ENCODE data around the gene KANK4. TPM values are rescaled to one million over a fixed set of nuclear protein-coding genes. Genes with fewer than 3 reads are reported as not detected.

The KANK4 gene
- total RNA-seq, 2 donors from 2014 or later: not detected

DNA sequence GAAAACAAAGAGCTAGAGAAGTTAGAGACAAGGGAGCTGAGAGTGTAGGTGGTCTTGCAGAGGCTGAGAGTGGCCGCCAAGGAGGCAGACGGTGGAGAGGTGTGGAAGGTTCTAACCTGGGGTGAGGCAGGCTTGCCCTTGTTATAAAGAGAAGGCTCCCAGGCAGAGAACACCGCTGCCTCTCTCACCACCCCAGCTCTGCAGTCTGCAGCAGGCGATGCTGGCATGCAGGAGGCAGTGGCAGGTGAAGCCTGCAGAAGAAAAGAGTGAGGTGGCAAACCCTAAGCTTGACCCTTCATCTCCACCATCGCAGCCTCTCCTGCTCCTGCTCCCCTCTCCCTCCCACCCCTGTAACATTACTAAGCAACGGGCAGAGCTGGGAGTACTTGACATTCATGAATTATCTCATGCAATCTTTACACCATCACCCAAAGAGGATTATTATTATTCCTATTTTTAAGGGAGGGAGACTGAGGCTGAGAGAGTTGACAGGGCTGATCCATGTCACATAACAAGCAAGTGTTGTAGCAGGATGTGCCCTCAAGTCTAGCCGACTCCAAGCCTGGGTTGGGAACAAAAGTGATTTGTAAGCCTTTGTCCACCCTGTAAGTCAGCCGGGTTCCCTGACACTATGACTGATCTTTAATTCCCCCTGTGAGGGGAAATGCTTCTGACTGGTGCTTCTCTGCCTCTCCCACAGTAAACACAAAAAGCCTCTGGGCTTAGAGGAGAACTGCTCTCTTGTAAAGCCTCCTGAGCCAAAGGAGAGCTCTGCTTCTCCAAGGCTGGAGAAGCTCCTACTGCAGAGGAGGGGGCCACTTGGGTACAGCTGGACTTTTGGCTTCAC, 36.1 kb downstream of the KANK4 start:
- ATAC-seq (peak in 1 of 2 donors; percentile 26), DNase-seq (ENCODE audit: low spot score) (no peak)
- H3K4me3 Mint-ChIP-seq: no peak overlapping the region
- no peaks in the 10 kb centered on the region for H3K9me3 Mint-ChIP-seq
- H3K27ac Mint-ChIP-seq: no peak overlapping the region
- H3K36me3 Mint-ChIP-seq: no peaks in the 10 kb centered on the region
- peaks cover 25 to 45% of the 10 kb centered on the region in 2 donors for H3K27me3 Mint-ChIP-seq
- no peaks in the 10 kb centered on the region for H3K4me1 Mint-ChIP-seq (ENCODE audit: low read depth in 2 of 2)

DNA sequence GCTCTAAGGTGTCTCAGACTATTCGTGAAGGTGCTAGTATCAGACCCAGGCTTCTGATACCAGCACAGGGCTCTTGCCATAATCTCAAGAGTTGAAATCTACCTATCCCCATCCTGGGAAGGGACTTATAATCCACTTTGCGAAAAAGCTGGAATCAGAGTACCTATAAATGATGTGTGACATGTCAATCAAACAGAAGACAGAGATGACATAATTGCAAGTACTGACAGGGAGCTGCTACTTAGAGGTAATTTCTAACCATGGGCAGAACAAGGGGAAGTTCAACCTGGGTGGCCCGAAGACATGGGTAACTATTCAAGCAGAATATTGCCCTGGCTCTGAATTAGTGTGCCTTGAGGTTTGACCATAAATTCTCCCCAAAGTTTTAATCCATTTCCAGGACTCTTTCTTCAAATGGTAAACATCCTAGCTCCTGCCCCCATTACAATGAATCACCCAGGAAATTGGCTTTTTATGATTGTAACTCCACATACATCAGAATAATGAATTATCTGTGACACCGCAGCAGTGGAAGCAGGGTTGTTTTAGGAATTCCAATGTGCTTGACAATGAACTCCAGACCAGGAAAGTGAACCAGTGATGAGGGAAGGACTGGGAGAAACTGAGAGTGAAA, 37.2 kb downstream of the KANK4 start:
- DNase-seq (ENCODE audit: low spot score) (peak; percentile 31), ATAC-seq (no peak)
- no peak overlapping the region for H3K27ac Mint-ChIP-seq
- no peak overlapping the region for H3K4me3 Mint-ChIP-seq
- H3K4me1 Mint-ChIP-seq (ENCODE audit: low read depth in 2 of 2): no peaks in the 10 kb centered on the region
- no peaks in the 10 kb centered on the region for H3K36me3 Mint-ChIP-seq
- H3K27me3 Mint-ChIP-seq: peaks cover 28 to 38% of the 10 kb centered on the region in 2 donors
- peaks cover 2% of the 10 kb centered on the region for H3K9me3 Mint-ChIP-seq

DNA sequence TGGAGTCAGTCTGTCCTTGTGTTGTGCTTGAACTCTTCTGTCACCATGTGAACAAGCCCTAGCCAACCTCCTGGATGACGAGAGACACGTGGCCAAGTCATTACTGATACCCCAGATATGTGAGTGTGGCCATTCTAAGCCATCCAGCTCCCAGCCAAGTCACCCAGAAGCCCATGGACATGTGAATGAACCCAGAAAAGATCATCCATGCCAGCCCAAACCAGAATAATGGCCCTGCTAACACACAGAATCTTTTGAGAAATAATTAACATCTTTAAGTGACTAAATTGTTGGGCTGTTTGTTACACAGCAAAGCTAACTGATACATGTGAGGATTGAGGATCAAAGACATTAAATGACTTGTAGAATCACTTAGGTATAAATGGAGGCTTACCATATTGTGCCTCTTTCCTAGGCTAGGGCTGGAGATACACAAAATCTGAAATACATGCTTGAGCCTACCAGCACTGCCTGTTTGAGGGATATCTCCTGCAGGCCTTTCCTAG, 38.2 kb downstream of the KANK4 start:
- DNase-seq (ENCODE audit: low spot score) (peak; percentile 50), ATAC-seq (no peak)
- no peak overlapping the region for H3K27ac Mint-ChIP-seq
- no peaks in the 10 kb centered on the region for H3K36me3 Mint-ChIP-seq
- no peaks in the 10 kb centered on the region for H3K4me1 Mint-ChIP-seq (ENCODE audit: low read depth in 2 of 2)
- peaks cover 2% of the 10 kb centered on the region for H3K9me3 Mint-ChIP-seq
- H3K4me3 Mint-ChIP-seq: no peak overlapping the region
- peaks cover 21 to 30% of the 10 kb centered on the region in 2 donors for H3K27me3 Mint-ChIP-seq

DNA sequence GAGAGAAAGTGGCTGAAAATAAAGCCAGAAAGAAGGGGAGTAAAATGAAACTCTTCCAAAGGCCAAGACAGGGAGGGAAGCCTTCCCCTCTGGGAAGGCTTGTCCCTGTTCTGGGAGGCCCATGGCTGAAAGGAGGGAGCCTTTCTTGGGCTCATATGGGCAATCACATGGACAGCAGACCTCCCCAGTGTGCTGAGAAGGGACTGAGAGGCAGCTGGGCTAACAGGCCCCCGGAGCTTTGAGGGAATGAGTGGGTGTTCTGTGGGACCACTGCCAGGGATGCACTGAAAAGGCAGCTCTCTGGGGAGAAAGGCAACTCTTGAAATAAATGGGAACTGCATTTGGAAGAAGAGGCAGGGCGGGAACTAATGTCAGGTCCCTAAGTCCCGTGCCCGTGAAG, 39.1 kb downstream of the KANK4 start:
- peak; percentile 25 for DNase-seq (ENCODE audit: low spot score)
- ATAC-seq: no peak
- H3K9me3 Mint-ChIP-seq: peaks cover 2% of the 10 kb centered on the region

DNA sequence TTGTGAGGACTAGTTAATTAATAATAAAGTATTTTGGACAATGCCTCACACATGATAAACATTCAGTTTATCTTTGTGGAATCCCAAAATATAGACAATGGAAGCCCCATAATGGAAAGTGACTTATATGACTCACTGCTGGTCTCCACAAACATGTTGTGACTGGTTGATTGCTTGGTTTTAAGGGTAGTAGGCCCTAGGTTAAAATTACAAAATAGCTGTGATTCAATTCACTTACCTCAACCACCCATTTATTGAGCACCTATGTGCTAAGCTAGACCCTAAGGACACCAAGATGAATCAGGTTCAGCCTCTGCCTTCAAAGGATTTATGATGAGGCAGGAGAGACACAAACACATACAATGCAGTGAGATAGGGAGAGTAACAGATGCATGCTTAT, 42.4 kb downstream of the KANK4 start:
- H3K4me3 Mint-ChIP-seq: no peak overlapping the region
- H3K4me1 Mint-ChIP-seq (ENCODE audit: low read depth in 2 of 2): peaks cover 7 to 12% of the 10 kb centered on the region in 2 donors
- DNase-seq (ENCODE audit: low spot score): no peak
- no peak overlapping the region for H3K27ac Mint-ChIP-seq
- no peak for ATAC-seq
- peaks cover 8 to 11% of the 10 kb centered on the region in 2 donors for H3K27me3 Mint-ChIP-seq
- peaks cover 2% of the 10 kb centered on the region for H3K9me3 Mint-ChIP-seq
- no peaks in the 10 kb centered on the region for H3K36me3 Mint-ChIP-seq

More for the DNA sequence above, 39.1 kb downstream of the KANK4 start:
- Mint-ChIP-seq H3K27ac (no peak overlapping the region), H3K27me3 (peaks cover 19 to 21% of the 10 kb centered on the region in 2 donors), H3K36me3 (no peaks in the 10 kb centered on the region), H3K4me1 (ENCODE audit: low read depth in 2 of 2) (no peaks in the 10 kb centered on the region), H3K4me3 (no peak overlapping the region)

DNA sequence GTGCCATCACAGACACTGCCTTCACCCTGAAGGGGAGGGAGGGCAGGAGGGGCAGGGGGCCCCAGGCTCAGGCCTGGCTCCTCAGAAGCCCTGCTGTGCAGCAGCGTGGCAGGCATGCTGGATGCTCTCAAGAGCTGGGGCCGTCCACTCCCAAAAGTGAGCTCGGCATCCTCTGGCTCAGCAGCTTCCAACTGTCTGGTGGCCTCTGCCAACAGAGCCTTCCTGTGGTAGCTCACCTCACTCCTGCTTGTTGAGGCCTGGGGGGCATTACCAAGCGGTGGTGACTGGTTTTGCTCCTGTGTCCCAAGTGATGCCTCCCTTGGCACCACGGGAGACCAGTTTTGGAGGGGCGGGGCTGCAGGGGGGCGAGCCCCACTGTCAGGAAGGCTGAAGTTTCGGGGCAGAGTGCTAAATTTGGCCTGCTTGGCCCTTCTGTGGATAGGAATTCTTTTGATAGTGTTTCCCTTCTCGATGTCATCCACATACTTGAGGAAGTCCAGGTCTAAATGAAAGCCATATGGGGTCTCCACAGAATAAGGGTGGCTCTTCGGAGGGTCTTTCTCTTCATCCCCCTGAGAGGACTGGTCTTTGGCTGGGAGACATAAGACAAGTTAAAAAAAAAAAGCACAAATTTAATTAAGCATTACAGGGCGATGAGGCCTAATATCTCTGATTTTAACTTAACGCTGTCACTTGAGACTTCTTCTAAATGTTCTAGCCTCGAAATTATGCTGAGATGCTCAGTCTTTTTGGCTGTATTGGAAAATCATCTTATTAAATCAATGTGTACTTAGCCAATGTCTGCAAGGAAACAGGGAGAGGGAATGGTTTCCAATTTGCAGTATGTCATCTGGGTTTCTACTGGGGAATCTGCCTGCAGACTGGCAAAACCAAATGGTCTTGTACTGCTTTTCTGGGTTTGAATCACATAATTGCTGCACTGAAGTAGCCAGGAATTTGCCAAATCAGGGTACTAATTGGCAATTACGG, 44.4 kb downstream of the KANK4 start:
- H3K27ac Mint-ChIP-seq: no peak overlapping the region
- no peak for ATAC-seq
- peaks cover 4 to 7% of the 10 kb centered on the region in 2 donors for H3K27me3 Mint-ChIP-seq
- peak; percentile 38 for DNase-seq (ENCODE audit: low spot score)
- H3K4me1 Mint-ChIP-seq (ENCODE audit: low read depth in 2 of 2): peaks cover 11 to 18% of the 10 kb centered on the region in 2 donors
- no peaks in the 10 kb centered on the region for H3K36me3 Mint-ChIP-seq
- no peak overlapping the region for H3K4me3 Mint-ChIP-seq
- peaks cover 2% of the 10 kb centered on the region for H3K9me3 Mint-ChIP-seq

DNA sequence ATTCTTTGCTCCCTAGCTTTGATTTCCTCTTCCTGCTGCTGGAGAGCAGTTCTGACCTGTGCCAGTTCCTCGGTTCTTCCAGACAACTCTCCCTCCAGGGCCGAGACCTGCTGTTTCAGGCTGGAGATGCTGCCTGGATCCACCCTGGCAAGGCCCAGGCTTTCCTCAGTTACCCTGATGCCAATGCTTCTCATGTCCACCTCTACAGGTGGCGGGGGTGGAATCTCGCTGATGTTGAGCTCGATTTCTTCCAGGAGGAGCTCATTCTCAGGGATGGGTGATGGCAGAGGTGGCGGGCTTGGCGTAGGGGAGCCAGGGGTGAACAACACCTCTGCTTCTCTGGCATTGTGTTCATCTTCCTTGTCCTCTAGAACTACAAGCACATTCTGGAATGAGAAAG, 45.3 kb downstream of the KANK4 start:
- peaks cover 0 to 3% of the 10 kb centered on the region in 2 donors for H3K27me3 Mint-ChIP-seq
- no peak overlapping the region for H3K27ac Mint-ChIP-seq
- H3K9me3 Mint-ChIP-seq: peaks cover 2% of the 10 kb centered on the region
- peaks cover 11 to 18% of the 10 kb centered on the region in 2 donors for H3K4me1 Mint-ChIP-seq (ENCODE audit: low read depth in 2 of 2)
- no peak overlapping the region for H3K4me3 Mint-ChIP-seq
- H3K36me3 Mint-ChIP-seq: no peaks in the 10 kb centered on the region
- ATAC-seq (no peak), DNase-seq (ENCODE audit: low spot score) (peak; percentile 53)

DNA sequence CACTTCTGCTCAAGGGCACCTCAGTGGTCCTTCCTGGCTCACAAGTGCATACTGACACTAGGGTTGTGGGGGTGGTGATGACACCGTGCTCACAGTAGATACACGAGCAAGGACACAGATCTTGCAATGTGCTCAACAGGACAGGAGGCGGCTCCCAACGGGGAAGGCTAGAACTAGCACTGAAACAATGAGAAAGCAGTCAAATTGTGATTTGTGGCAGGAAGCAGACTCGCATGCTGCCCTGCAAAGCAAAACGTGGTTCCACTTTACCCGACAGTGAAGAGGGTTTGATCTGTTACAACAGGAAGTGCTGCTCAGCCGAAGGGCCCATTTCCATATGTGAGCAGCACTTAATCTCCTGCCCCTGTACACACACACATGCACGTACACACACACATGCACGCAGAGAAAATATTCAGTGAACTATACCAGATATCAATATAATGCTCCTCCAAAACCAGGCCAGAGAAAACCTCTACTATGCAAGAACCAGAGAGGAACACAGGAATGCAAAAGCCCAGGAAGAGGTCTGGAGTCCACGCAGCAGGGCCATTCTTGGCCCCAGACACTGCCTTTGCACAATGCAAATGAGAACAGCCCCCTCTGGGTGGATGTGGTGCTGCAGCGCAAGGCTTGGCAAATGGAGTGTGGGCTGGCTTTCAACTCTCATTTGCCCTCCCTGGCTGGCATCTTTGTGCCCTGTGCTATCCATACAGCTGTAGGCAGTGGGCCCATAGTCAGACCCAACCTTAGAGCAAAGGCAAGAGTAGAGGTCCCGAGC, 47.1 kb downstream of the KANK4 start:
- peak; percentile 47 for DNase-seq (ENCODE audit: low spot score)
- peak overlapping the region; percentile 8 for H3K4me3 Mint-ChIP-seq
- peaks cover 11 to 18% of the 10 kb centered on the region in 2 donors for H3K4me1 Mint-ChIP-seq (ENCODE audit: low read depth in 2 of 2)
- peak; percentile 62 to 67 for ATAC-seq
- no peaks in the 10 kb centered on the region for H3K9me3 Mint-ChIP-seq
- peak overlapping the region in 1 of 2 donors; percentile 77 for H3K27ac Mint-ChIP-seq
- no peaks in the 10 kb centered on the region for H3K36me3 Mint-ChIP-seq
- H3K27me3 Mint-ChIP-seq: no peaks in the 10 kb centered on the region

DNA sequence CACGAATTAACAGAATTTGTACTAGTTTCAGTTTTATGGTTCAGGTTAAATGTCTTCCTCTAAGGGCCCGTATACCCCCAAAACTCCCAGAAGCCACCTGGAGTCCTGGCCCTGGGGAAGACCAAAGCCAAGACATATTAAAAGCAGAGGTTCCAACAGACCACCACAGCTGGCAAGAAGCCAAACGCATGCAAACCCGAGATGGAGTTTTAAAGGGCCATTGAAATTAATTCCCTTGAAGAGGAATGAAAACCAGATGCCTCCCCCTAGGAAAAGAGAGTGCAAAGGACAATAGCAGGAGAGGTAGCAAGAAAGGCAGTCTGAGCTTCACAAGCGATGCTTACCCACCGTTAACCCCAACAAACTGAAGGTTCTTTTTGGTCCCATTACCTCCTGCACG, 48.1 kb downstream of the KANK4 start:
- DNase-seq (ENCODE audit: low spot score) (no peak), ATAC-seq (no peak)
- Mint-ChIP-seq H3K36me3 (no peaks in the 10 kb centered on the region), H3K4me1 (ENCODE audit: low read depth in 2 of 2) (peaks cover 11 to 18% of the 10 kb centered on the region in 2 donors), H3K27ac (peak overlapping the region in 1 of 2 donors; percentile 45), H3K9me3 (no peaks in the 10 kb centered on the region), H3K27me3 (no peaks in the 10 kb centered on the region), H3K4me3 (no peak overlapping the region)

DNA sequence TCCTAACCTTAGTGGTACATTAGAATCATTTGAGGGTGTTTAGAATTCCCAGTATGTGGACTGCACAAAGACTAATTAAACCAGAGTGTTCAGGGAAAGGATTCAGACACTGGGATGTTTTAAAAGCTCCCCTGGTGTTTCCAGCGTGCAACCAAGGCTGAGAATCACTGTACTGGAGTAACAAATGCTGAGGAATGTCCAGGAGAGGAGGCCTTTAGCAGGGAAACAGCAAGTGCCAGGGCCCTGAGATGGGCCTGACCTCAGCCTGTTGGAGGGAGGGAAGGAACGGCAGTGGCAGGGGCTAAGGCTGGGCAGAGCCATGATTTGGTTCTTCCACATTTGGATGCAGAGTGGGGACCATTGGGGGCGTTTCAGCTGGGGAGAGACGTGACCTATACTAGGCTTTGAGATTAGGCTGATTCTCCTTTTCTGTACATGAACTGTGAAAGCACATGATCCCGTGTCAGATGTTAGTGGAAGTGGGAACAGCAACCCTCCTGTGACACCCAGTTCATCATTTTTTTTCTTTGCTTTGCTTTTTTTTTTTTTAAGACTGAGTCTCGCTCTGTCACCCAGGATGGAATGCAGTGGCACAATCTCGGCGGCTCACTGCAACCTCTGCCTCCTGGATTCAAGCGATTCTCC, 49.3 kb downstream of the KANK4 start:
- Mint-ChIP-seq H3K4me1 (ENCODE audit: low read depth in 2 of 2) (peaks cover 11 to 18% of the 10 kb centered on the region in 2 donors), H3K27me3 (no peaks in the 10 kb centered on the region), H3K36me3 (no peaks in the 10 kb centered on the region), H3K9me3 (no peaks in the 10 kb centered on the region), H3K27ac (no peak overlapping the region), H3K4me3 (no peak overlapping the region)
- ATAC-seq: no peak
- no peak for DNase-seq (ENCODE audit: low spot score)

DNA sequence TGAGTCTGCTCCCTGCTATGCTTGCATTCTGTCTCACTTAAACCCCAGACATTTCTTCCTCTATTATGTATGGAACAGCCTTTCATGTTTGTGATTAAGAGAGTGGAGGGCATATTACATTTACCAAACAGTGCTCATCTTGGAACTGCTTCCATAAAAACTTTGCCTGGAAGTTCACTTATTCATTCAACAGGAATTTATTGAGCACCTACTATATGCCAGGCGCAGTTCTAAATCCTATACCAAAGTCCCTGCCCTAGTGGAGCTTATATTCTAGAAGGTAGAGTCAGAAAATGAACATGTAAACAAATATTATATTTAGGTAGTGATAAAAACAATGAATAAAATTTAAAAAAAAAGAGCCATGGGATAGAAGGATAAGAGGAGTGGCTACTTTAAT, 49.8 kb downstream of the KANK4 start:
- H3K27ac Mint-ChIP-seq: no peak overlapping the region
- no peaks in the 10 kb centered on the region for H3K9me3 Mint-ChIP-seq
- H3K36me3 Mint-ChIP-seq: no peaks in the 10 kb centered on the region
- DNase-seq (ENCODE audit: low spot score) (no peak), ATAC-seq (no peak)
- no peaks in the 10 kb centered on the region for H3K27me3 Mint-ChIP-seq
- H3K4me3 Mint-ChIP-seq: no peak overlapping the region
- H3K4me1 Mint-ChIP-seq (ENCODE audit: low read depth in 2 of 2): peaks cover 11 to 18% of the 10 kb centered on the region in 2 donors

DNA sequence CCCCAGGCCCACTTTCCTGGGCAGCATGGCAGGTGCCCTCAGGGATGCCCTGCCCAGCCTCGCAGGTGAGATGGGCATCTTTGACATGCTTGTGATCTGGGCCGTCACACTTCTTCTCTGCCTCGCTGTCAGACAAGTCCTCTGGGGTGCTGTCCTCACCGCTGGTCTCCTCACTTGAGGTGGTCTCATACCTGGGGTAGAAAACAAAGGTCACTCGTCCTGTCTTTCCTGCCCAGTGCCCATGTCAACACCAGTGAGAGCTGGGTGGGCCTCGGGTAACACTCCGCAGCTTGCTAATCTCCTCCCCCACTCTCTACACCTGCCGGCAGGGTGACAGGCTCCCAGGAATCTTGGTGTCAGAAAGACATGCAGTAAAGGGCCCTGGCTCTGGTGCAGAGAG, 50.9 kb downstream of the KANK4 start:
- Mint-ChIP-seq H3K4me3 (no peak overlapping the region), H3K4me1 (ENCODE audit: low read depth in 2 of 2) (peaks cover 11 to 14% of the 10 kb centered on the region in 2 donors), H3K9me3 (no peaks in the 10 kb centered on the region), H3K36me3 (no peaks in the 10 kb centered on the region), H3K27me3 (no peaks in the 10 kb centered on the region), H3K27ac (no peak overlapping the region)
- peak; percentile 59 for DNase-seq (ENCODE audit: low spot score)
- ATAC-seq: no peak
